ENCODE measurements around the gene CCDC88B.
A peak's percentile ranks its signal among the peaks of the same experiment; 100 is the strongest.
"Not testable (repeated sequence)": the region's sequence is repeated elsewhere in the genome, so short reads cannot be mapped to it uniquely, and the experiment has no call there.

CCDC88B gene

GRCh38 chr11:64321026-64321425, 19.0 kb upstream of the CCDC88B start:
- no peak for DNase-seq (ENCODE audit: low spot score)

DNA sequence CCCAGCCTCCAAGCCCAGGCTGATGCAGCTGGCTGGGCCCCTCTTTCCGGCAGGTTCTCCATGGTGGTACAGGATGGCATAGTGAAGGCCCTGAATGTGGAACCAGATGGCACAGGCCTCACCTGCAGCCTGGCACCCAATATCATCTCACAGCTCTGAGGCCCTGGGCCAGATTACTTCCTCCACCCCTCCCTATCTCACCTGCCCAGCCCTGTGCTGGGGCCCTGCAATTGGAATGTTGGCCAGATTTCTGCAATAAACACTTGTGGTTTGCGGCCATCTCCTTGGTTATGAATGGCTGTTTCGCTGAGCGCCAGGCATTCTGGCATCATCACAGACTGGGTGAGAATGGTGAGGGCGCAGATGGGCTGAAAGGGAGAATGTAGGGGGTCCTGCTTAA, 18.5 kb upstream of the CCDC88B start:
- DNase-seq (ENCODE audit: low spot score) = no peak

GRCh38 chr11:64322925-64323260, 17.1 kb upstream of the CCDC88B start:
- DNase-seq (ENCODE audit: low spot score) = no peak

DNA sequence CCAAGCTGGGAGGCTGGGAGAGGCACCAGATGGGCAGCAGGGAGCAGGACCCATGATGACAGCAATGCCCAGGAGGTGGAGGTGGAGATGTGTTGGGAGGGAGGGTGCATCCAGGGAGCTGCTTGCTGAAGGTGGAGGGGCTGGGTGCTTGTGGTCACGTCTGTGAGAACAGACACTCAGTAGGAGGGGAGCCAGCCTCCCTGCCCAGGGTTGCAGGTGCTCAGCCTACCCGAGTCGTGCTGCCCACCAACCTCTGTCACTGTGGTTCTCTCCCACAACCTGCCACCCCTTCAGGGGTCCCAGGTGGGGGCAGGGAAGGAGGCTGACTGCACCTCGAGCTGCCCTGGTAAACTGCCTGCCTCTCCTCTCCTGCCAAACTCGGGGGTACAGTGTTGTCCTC, 16.6 kb upstream of the CCDC88B start:
- no peak for DNase-seq (ENCODE audit: low spot score)

DNA sequence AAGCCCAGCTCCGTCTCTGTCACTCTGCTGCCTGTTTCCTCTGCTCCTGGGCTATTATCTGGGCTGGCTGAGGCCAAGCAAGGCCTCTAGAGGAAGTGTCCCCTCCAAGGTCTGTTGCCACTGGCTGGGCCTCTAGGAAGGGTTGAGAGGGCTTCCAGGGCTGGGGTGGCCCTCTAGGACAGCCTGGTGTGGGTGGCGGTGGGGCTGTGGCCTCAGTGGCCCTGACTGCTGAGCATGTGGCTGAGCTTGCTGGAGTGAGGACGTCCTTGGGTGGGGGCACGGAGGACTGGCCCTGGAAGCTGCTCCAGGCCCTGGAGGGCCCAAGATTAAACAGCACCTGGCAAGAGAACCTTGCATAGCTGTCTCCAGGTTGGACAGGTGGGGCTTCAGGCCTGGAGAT, 16.0 kb upstream of the CCDC88B start:
- not testable (repeated sequence) for DNase-seq (ENCODE audit: low spot score)

DNA sequence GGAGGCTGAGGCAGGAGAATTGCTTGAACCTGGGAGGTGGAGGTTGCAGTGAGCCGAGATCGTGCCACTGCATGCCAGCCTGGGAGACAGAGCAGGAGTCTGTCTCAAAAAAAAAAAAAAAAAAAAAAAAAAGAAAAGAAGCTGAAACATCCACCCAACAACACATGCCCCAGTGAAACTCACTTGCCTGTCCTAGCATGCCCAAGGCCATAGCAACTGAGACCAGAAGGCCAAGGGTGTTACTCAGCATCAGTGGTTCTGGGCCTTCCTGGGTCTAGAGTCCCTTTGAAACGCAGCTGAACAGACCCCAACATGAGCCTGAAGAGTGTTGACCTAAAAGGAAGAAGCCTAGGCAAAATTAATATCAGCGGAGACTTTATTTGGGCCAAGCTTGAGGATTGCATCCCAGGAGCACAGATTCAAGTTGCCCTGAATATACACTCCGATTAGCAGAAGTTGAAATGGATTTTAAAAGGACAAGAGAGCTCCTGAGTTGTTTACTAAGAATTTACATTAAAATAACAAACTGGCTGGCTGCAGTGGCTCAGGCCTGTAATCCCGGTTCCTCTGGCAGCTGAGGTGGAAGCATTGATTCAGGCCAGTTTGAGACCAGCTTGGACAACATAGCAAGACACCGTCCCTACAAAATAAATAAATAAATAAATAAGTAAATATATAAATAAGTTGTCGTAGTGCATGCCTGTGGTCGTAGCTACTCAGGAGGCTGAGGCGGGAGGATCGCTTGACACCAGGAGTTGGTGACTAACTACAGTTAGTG, 15.1 kb upstream of the CCDC88B start:
- DNase-seq (ENCODE audit: low spot score) = no peak

GRCh38 chr11:64327375-64327774, 12.6 kb upstream of the CCDC88B start:
- DNase-seq (ENCODE audit: low spot score) = no peak

GRCh38 chr11:64327993-64328392, 12.0 kb upstream of the CCDC88B start:
- DNase-seq (ENCODE audit: low spot score) = no peak

DNA sequence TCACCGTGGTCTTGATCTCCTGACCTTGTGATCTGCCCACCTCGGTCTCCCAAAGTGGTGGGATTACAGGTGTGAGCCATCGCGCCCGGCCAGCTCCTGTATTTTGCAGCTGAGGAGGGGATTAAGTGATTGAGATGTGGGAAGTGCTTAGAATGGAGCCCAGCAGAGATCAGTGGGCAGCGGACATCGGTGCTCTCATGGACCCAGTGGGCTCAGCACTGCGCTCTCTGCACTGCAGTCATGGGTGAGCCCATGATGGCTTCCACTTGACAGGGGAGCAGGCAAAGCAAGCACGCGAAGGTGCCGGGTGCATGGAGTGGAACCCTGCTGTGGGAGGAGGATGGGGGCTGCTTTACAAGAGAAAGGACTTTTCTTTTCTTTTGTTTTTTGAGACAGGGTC, 9.1 kb upstream of the CCDC88B start:
- no peak for DNase-seq (ENCODE audit: low spot score)

DNA sequence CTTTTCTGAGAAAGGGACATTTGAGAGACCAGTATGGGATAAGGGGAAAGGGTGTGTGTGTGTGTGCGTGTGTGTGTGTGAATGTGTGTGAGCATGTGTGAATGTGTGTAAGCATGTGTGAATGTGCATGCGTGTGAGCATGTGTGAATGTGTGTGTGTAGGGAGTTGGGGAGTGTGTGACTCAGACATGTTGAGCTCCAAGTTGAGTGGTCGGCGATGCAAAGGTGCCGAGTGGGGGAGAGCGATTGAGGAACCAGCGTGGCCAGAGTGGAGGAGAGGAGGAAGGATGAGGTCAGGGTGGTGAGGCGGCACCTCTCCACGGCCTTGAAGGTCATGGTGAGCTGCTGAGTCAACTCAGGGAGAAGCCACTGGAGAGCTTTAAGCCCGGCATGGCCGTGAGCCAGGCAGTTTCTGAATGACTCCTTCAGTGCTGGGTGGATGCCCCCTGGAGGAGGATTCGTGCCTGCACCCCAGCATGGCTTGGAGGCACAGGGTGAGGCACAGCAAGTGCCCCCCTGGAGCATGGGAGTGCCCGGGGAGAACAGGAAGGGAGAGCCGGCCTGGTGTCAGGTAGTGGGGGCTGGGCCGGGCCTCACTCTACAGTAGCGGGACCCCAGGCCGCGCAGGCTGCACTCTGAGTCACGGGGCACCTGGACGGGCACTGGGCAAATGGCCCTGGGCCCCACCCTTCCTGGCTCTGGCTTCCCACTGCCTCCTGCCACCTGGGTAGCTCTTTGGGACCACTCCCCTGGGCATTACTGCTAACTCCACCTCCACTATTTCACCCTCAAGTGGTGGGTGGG, 8.2 kb upstream of the CCDC88B start:
- peak; percentile 87 for DNase-seq (ENCODE audit: low spot score)

- DNase-seq (ENCODE audit: low spot score) = no peak
Observed at GRCh38 chr11:64333556-64333955, 6.4 kb upstream of the CCDC88B start.

DNA sequence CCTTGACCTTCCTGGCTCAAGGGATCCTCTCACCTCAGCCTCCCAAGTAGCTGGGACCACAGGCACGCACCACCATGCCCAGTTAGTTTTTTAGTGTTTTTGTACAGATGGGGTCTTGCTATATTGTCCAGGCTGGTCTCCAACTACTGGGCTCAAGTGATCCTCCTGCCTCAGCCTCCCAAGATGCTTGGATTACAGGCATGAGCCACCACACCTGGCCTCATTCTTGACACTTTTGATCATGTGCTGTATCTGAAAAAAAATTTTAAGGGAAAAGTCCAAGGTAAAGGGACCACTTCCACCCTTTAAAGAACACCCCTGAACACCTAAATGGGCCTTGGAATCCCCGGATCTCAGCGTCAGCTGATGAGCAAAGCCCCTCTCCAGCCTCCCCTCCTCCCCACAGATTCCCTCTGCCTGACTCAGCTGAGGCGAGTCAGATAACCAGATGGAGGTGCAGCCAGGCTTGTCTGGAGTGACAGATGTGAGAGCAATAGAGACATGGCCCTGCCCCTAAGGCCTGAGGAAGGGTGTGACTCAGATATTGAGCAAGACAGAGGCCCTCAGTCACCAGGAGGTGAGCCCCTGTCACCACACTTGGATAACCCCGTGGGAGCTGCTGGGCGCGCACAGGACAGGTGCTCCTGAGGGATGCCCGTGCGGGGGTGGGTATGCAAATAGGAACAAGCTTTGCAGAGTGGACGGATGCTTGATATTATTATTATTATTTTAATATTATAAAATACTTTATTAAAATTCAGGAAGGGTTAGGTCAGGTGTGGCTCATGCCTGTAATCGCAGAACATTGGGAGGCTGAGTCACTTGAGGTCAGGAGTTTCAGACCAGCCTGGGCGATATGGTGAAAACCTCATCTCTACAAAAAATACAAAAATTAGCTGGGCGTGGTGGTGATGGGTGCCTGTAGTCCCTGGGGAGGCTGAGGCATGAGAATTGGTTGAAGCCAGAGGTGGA, 5.0 kb upstream of the CCDC88B start:
- DNase-seq (ENCODE audit: low spot score) = peak; percentile 91

DNA sequence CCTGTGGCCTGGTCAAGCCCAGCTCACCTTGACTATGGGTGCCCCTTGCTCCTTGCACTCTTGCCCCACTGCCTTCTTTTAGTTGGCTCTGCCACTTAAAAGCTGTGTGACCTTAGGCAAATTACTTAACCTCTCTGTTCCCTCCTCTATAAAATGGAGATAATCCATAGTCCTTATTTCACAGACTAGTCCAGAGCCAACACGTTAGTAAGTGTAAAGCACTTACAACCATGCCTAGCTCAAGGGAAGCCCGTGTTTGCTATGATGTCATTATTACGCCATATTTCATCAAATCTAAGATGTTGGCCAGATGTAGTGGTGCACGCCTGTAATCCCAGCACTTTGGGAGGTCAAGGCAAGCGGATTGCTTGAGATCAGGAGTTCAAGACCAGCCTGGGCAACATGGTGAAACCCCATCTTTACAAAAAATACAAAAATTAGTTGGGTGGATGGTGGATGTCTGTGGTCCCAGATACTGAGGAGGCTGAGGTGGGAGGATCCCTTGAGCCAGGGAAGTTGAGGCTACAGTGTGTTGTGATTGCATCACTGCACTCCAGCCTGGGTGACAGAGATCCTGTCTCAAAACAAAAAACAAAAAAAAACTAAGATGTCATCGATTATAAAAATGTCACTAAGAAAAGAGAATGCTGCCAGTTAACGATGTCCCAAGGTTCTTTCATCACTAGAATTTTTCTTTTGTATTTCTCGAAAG, 2.3 kb upstream of the CCDC88B start:
- no peak for DNase-seq (ENCODE audit: low spot score)

DNA sequence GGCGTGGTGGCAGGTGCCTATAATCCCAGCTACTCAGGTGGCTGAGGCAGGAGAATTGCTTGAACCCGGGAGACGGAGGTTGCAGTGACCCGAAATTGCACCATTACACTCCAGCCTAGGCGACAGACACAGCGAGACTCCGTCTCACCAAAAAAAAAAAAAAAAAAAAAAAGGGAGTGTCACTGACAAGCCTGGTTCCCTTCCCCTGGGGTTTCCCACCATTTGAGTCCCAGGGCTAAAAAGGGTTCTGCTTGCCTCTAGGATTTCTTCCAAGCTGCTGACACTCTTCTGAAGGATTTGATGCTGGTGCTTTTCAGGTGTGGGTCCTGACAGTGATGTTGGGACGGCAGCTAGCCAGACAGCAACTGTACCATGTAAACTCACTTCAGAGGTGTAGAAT, 1.3 kb upstream of the CCDC88B start:
- DNase-seq (ENCODE audit: low spot score) = no peak

GRCh38 chr11:64339286-64339685, 718 bp upstream of the CCDC88B start:
- DNase-seq (ENCODE audit: low spot score) = no peak

GRCh38 chr11:64340671-64341335, 799 bp downstream of the CCDC88B start:
- DNase-seq (ENCODE audit: low spot score) = no peak

DNA sequence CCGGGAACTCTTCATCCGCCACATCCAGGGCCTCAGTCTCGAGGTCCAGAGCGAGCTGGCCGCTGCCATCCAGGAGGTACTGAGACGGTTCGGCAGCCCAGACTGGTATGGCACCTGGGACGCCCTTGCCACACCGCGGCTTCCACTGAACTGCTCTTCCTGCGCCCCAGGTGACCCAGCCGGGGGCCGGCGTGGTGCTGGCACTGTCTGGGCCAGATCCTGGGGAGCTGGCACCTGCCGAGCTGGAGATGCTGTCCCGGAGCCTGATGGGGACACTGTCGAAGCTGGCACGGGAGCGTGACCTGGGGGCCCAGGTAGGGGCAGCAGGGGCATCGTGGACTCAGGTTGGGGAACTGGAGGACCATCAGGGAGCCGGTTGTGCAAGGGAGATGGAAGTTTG, 1.4 kb downstream of the CCDC88B start:
- no peak for DNase-seq (ENCODE audit: low spot score)

GRCh38 chr11:64341851-64342791, 2.1 kb downstream of the CCDC88B start:
- peak; percentile 97 for DNase-seq (ENCODE audit: low spot score)

DNA sequence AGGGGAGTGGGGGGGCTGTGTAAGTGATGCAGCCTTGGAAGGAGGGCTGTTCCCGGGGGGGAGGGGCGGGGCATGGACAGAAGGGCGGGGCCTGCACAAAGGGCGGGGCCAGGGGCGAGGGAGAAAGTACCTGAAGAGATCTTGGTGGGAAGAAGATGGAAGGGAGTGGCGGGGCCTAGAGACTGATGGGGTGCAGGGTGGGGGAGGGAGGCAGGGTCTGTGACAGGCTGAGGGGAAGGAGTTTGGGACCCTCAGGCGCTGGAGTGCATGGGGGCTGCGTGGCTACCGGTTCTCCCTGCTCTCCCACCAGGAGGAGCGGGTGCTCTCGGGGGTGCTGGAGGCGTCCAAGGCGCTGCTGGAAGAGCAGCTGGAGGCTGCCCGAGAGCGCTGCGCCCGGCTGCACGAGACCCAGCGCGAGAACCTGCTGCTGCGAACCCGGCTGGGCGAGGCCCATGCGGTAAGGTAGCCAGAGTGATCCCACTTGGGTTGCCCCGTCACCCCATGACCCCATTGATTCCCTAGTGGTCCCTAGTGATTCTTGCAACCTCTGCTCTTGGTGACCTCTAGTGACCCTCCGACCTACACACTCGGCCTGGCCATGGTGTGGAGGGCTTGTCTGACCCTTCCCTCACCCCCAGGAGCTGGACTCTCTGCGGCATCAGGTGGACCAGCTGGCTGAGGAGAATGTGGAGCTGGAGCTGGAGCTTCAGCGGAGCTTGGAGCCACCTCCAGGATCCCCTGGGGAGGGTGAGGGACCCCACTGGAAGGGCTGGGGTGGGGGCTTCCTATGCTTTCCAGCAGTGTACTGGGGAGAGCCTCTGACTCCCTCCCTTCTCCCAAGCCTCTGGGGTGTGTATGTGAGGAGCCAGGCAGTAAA, 3.1 kb downstream of the CCDC88B start:
- DNase-seq (ENCODE audit: low spot score) = no peak
